ENCODE results near the gene ADO.
A peak's percentile ranks its signal among the peaks of the same experiment; 100 is the strongest.

ADO gene

GRCh38 chr10:62804356-62805230, at the start of gene ADO:
ADO (plus strand) TSS chr10:62804720; CDS start chr10:62805060, 340 bp downstream.
- CTCF ChIA-PET = interaction anchor here (1.0 to 1.8 kb wide), 2 partner anchors 13 to 194 kb away, joined by 4 to 12 read pairs; no protein-coding TSS in a partner anchor
- TF ChIP-seq HDGF (IDR thresholded peaks at IDR 0.05; ENCODE audit: borderline replicate concordance) (no peak), FOXA1 (IDR thresholded peaks at IDR 0.05) (no peak), PKNOX1 (IDR thresholded peaks at IDR 0.05) (no peak), NFRKB (IDR thresholded peaks at IDR 0.05) (no peak), FOXM1 (IDR thresholded peaks at IDR 0.05; ENCODE audit: borderline replicate concordance) (peak; percentile 63; the same call in 1 of the 2 replicates), CTBP1 (IDR thresholded peaks at IDR 0.05; ENCODE audit: borderline replicate concordance) (0 out of 2 replicates have a peak, but pooled peaks have one; percentile 41), FOXK2 (IDR thresholded peaks at IDR 0.05) (no peak), L3MBTL2 (conservative IDR thresholded peaks at IDR 0.05) (peak; percentile 50), ZNF384 (IDR thresholded peaks at IDR 0.05) (no peak), LEF1 (IDR thresholded peaks at IDR 0.05; ENCODE audit: borderline replicate concordance) (0 out of 2 replicates have a peak, but pooled peaks have one; percentile 76), ELF4 (IDR thresholded peaks at IDR 0.05) (peak; percentile 60), SP1 (IDR thresholded peaks at IDR 0.05) (no peak), ARNT (IDR thresholded peaks at IDR 0.05) (peak; percentile 42; the same call in 1 of the 2 replicates), BHLHE40 (IDR thresholded peaks at IDR 0.05; ENCODE audit: borderline replicate concordance) (no peak), SUZ12 (IDR thresholded peaks at IDR 0.05) (peak; percentile 79)
- peak; percentile 80 for DNase-seq (ENCODE audit: extremely low spot score)
- POLR2A ChIA-PET = interaction anchor here (0.7 to 2.3 kb wide), 5 partner anchors 13 to 329 kb away, joined by 3 to 21 read pairs (median 3); partner anchors contain the start of genes EGR2 and NRBF2

- TF ChIP-seq FOXM1 (IDR thresholded peaks at IDR 0.05; ENCODE audit: borderline replicate concordance) (no peak), ELF4 (IDR thresholded peaks at IDR 0.05) (no peak), BHLHE40 (IDR thresholded peaks at IDR 0.05; ENCODE audit: borderline replicate concordance) (no peak), PKNOX1 (IDR thresholded peaks at IDR 0.05) (no peak), LEF1 (IDR thresholded peaks at IDR 0.05; ENCODE audit: borderline replicate concordance) (no peak), SP1 (IDR thresholded peaks at IDR 0.05) (no peak), ZNF384 (IDR thresholded peaks at IDR 0.05) (no peak), SUZ12 (IDR thresholded peaks at IDR 0.05) (no peak), TARDBP (IDR thresholded peaks at IDR 0.05) (no peak)
- no peak for DNase-seq (ENCODE audit: extremely low spot score)
- ChIA-PET CTCF (no interaction called here), POLR2A (no interaction called here)
Measured at GRCh38 chr10:62754963-62755362, 49.6 kb upstream of the ADO start.

GRCh38 chr10:62755662-62756653, 48.6 kb upstream of the ADO start:
- CTCF ChIA-PET = no interaction called here
- no peak for DNase-seq (ENCODE audit: extremely low spot score)
- TF ChIP-seq FOXM1 (IDR thresholded peaks at IDR 0.05; ENCODE audit: borderline replicate concordance) (no peak), BHLHE40 (IDR thresholded peaks at IDR 0.05; ENCODE audit: borderline replicate concordance) (no peak), ELF4 (IDR thresholded peaks at IDR 0.05) (no peak), SUZ12 (IDR thresholded peaks at IDR 0.05) (no peak), L3MBTL2 (conservative IDR thresholded peaks at IDR 0.05) (no peak)
- POLR2A ChIA-PET = no interaction called here

DNA sequence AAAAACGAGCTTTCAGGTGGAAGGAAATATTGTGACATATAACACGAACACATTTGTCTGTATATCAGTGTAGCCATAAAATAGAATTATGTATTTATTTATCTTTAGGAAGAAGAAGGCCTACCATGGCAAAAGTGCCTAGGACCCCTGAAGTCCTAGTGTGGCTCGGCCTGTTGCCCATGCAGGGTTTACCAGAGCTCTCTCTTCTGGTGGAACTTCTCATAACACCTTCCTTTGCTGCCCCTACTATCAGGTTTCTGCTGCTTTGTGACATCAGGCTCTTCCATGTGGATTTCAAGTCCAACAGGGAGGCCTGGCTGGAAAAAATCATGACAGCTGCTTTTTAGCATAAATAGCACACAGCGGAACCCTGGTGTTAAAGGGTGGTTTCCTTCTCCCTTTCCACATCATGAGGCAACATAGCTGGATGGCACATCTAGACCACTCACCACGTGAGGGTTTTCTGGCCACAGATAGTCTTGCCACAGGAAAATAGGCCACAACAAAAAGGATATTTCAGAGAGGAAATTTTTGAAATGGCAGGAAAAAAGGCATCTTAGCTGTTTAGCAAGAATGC, 44.8 kb upstream of the ADO start:
- DNase-seq (ENCODE audit: extremely low spot score) = no peak
- TF ChIP-seq TARDBP (IDR thresholded peaks at IDR 0.05) (no peak), HDGF (IDR thresholded peaks at IDR 0.05; ENCODE audit: borderline replicate concordance) (no peak)
- ChIA-PET CTCF (no interaction called here), POLR2A (no interaction called here)

- ChIA-PET CTCF (no interaction called here), POLR2A (no interaction called here)
- DNase-seq (ENCODE audit: extremely low spot score) = no peak
- no peak for TF ChIP-seq FOXA1 (IDR thresholded peaks at IDR 0.05)
- TF ChIP-seq BHLHE40 (IDR thresholded peaks at IDR 0.05; ENCODE audit: borderline replicate concordance) = no peak
Measured at GRCh38 chr10:62760401-62760800, 44.1 kb upstream of the ADO start.

- no peak for DNase-seq (ENCODE audit: extremely low spot score)
- POLR2A ChIA-PET = no interaction called here
- TF ChIP-seq PKNOX1 (IDR thresholded peaks at IDR 0.05) = no peak
- TF ChIP-seq SP1 (IDR thresholded peaks at IDR 0.05) = no peak
- TF ChIP-seq TARDBP (IDR thresholded peaks at IDR 0.05) = no peak
- no peak for TF ChIP-seq ZNF384 (IDR thresholded peaks at IDR 0.05)
- TF ChIP-seq FOXM1 (IDR thresholded peaks at IDR 0.05; ENCODE audit: borderline replicate concordance) = no peak
- TF ChIP-seq HDGF (IDR thresholded peaks at IDR 0.05; ENCODE audit: borderline replicate concordance) = no peak
- CTCF ChIA-PET = no interaction called here
Measured at GRCh38 chr10:62761115-62761514, 43.4 kb upstream of the ADO start.

Measured in HEK293T (cell line).